ENCODE results near the gene TOP2A.
A peak's percentile ranks its signal among the peaks of the same experiment; 100 is the strongest.

TOP2A gene

DNA sequence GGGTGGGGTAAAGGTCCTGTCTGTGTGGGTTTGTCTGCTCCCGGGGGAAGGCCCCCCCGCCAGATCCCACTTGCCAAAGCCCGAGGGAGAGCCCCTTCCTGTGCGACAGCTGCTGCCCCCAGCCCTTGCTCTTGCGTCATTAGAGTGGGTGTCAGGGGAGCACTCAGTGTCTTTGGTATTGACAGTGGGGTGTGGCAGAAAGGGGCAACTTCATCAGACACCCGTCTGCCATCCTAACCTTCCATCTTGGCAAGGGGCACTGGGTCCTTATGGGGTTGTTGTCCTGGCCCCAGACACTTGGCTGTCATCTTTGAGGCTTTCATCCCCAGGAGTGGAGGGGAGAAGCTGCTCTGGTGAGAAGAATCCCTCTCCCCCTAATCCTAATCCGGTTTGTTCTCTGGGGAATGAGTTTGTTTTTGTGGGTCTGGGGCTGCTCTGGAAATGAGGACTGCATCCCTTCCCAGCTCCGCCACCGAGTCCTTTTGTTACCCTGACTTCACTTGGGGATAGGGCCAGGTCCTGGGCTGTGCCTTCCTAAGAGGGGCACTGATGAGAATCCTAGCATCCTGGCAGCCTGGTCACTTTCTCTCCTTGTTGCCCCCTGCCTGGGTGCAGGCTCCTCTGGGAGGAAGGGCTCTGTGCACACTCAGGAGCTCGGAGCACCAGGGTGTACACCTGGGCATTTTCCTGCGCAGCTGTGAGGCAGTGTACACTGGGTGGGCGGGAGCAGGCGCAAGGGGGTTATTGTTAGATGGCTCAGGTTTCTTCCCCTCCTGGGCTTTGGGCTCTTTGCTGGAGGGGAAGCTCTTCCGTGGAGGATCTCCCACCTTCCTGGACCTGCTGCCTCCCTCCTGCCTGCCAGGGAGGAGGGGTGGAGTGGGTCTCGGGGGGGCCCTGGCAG, 74.2 kb downstream of the TOP2A start:
- no peak for DNase-seq

- no peak for DNase-seq
These were observed 75.0 kb downstream of the TOP2A start for GRCh38 chr17:40342504-40343218.

- DNase-seq, result no peak
These were observed 75.7 kb downstream of the TOP2A start for GRCh38 chr17:40341808-40342503.

- peak; percentile 75 for DNase-seq
These were observed 76.6 kb downstream of the TOP2A start for GRCh38 chr17:40340880-40341807.

DNA sequence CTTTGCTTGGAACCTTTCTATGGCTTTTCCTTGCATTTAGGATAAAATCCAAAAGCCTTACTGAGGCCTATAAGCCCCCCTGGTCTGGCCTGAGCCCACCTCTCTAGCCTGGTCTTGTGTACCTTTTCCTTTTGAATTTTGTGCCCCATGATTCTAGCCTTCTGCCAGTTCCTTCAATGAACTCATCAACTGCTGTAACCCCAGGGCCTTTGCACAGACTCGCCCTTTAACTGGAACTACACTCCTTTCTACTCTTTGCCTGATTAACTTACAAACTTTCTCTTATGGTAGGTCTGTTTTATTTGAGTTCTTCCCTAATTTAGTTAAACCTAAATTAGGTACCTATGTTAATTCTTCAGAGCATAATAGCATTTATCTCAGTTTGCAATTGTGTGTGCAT, 77.4 kb downstream of the TOP2A start:
- no peak for DNase-seq

DNA sequence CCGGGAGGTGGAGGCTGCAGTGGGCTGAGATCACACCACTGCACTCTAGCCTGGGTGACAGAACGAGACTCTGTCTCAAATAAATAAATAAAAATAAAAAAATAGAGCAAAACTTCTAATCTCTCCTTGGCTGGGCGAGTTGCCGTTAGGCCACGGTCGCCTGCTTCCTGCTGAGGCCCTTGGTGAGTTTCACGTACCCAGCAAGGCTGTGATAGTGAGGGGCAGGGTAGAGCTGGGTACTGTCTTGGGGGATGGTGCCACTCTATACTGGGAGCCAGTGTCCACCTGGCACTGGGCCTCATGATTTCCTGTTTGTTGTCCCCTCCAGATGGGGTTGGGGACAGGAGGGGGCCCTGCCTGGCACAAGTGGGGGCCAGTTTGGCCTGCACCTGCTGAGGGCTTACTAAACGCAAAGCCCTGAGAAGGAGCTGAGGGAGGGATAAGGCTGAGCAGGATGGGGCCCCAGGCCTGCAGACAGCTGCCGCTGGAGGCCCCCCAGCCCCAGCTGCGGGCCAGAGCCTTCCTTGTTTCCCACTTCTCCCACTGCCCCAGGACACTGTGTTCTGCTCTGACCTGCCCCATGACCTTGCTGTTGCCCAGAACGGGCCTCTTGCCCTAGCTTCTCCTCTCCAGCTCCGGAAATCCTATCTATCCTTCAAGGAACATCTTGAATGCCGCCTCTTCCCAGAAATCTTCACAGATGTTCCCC, 78.6 kb downstream of the TOP2A start:
- no peak for DNase-seq
